ENCODE results near the gene PLEKHH2.

Gene PLEKHH2

GRCh38 chr2:43812006-43812405 lies 174.9 kb downstream of the PLEKHH2 start:
- no peak for DNase-seq (ENCODE audit: low read depth)

- no peak for DNase-seq (ENCODE audit: low read depth)
These were observed 175.9 kb downstream of the PLEKHH2 start for GRCh38 chr2:43812947-43813346.

- DNase-seq (ENCODE audit: low read depth), result no peak
These were observed 177.7 kb downstream of the PLEKHH2 start for GRCh38 chr2:43814711-43815110.
